Ascending aorta (tissue), 2 donors: ENCODE results near the gene GPR39. TPM values are rescaled to one million over a fixed set of nuclear protein-coding genes. Genes with fewer than 3 reads are reported as not detected.

Experiments
- DNase-seq, 2 donors: peaks; one replicate each; pipeline ENCODE4 v3.0.0-alpha.2; 2019; ENCODE audit warnings: low spot score in 2 of 2
- H3K27ac ChIP-seq, 2 donors: fragments of 200-600 bp; sonication (generic); one replicate each; pipeline ENCODE4 v1.5.1; 2016 to 2017; ENCODE audit warnings: mild to moderate bottlenecking in 1 of 2
- H3K27me3 ChIP-seq: fragments of 200-600 bp; sonication (generic); one replicate; pipeline ENCODE4 v1.5.1; 2017
- H3K36me3 ChIP-seq, 2 donors: fragments of 200-600 bp; sonication (generic); one replicate each; pipeline ENCODE4 v1.5.1; 2016
- H3K4me1 ChIP-seq, 2 donors: fragments of 200-600 bp; sonication (generic); one replicate each; pipeline ENCODE4 v1.5.1; 2016 to 2017; ENCODE audit warnings: mild to moderate bottlenecking in 1 of 2
- H3K4me3 ChIP-seq, 2 donors: fragments of 200-600 bp; sonication (generic); one replicate each; pipeline ENCODE4 v1.5.1; 2016 to 2017; ENCODE audit warnings: mild to moderate bottlenecking in 1 of 2
- H3K9me3 ChIP-seq, 2 donors: fragments of 200-600 bp; sonication (generic); one replicate each; pipeline ENCODE4 v1.5.1; 2016
- CTCF ChIP-seq, 3 experiments: fragments of 200-600 bp in 2 of 3; fragments of 450-650 bp in 1 of 3; sonication (generic) in 2 of 3; IDR thresholded peaks; one replicate each; pipeline ENCODE4 v1.5.1; 2016 to 2019; ENCODE audit warnings: antibody characterized with exemption in 3 of 3, mild to moderate bottlenecking in 1 of 3, moderate library complexity in 1 of 3
- intact Hi-C: fragments of 100-400 bp; cut with DNase I; formaldehyde crosslinking; loops from one replicate; pipeline ENCODE4 v1.15.1; 2023
- total RNA-seq: library from RNA; depleted of rRNA; stranded (reverse); fragments of >200 nt; gene quantifications from one replicate; pipeline ENCODE4 v1.1.0, GENCODE V29; 2016

Gene GPR39
- total RNA-seq, 1 donor from 2014 or later, result 0.64 TPM

DNA sequence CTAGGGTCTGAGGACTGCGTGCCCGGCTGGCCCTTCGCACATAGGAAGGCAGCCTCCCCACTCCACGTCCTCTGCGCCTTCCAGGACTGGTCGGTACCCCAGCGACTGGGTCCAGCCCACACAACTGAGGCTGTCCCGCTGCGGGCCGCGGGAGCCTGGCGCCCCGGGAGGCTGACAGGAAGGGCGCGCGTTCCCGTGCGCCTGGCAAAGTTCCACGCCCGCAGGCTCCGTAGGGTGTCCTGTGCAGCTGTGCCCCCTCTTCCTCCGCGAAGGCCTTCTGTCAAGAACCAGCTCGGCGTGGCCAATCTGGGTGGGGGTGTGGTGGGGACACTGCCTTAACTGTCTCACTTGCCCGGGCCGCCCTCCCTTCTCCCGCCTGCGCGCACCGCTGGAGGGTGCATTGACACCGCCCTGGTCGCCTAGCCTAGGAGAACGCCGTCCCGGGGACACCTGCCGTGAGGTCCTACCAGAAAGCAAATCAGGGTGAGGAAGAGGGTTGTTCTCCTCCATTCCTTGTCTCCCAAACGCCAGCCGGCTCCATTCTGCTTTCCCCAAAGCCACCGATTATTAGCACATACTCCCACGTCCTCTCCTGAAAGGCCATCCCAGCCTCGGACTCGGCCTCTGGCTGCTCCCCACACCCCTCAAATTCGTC lies 254.0 kb downstream of the GPR39 start:
- Histone ChIP-seq H3K4me1 (peaks cover 6 to 8% of the 10 kb centered on the region in 2 donors), H3K27me3 (peaks cover 6% of the 10 kb centered on the region), H3K27ac (no peak overlapping the region), H3K4me3 (peak overlapping the region; percentile 42 to 46), H3K36me3 (no peaks in the 10 kb centered on the region), H3K9me3 (no peaks in the 10 kb centered on the region)
- TF ChIP-seq CTCF (IDR thresholded peaks at IDR 0.05), result no peak
- DNase-seq, result no peak
- intact Hi-C loops, result no loop called here

DNA sequence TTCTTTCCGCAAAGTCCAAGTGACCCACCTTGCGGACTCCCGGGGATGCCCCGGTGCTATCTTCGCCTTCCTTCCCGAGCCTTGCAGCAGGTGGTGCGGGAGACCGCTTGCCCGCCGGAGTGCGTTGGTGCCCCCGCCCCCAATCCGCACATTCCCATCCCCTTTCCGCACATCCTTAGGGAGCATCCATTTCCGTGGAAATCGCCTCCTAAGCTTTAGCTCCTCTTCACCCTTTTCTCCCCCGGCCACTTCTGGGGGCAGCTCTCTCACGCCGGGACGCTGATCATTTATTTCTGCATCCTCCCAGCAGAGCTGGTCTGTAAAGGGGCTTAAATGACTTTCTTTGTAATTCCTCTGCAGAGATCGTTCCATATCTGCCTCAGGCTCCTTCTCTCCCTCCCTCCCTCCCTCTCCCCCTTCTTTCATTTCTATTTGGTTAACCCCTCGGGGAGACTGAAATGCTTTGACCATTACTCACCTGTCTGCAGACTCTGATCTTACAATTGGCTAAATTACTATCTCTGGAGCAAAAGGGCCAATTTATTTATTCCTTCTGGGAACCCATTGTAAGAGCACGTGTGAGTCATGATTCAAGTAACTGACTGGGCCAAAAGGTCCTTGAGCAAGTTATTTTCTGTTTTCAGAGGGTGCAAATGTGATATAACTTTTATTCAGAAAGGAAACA lies 254.7 kb downstream of the GPR39 start:
- Histone ChIP-seq H3K4me1 (peaks cover 6 to 8% of the 10 kb centered on the region in 2 donors), H3K27ac (no peak overlapping the region), H3K27me3 (peaks cover 6% of the 10 kb centered on the region), H3K9me3 (no peaks in the 10 kb centered on the region), H3K36me3 (no peaks in the 10 kb centered on the region), H3K4me3 (peak overlapping the region in 1 of 2 donors; percentile 46)
- intact Hi-C loops, result no loop called here
- TF ChIP-seq CTCF (IDR thresholded peaks at IDR 0.05), result no peak
- no peak for DNase-seq

DNA sequence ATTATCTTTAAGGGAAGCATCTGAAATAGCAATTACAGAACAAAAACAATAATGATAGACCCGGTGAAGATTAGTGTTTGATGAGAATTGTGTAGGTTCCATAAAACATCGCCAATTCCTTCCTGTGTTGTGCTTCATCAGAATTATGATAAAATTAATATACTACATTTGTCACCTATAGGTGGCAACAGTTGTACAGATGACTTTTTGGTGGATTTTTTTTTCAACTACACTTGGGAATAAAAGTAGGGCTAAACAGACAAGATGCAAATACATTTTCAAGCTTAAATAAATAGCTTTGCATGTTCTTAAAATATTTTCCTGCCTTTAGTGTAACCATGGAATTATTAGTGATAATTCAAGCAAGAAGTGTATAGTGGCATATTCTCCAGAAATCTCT lies 260.4 kb downstream of the GPR39 start:
- Histone ChIP-seq H3K27ac (no peak overlapping the region), H3K36me3 (no peaks in the 10 kb centered on the region), H3K4me3 (no peak overlapping the region), H3K9me3 (no peaks in the 10 kb centered on the region), H3K4me1 (no peaks in the 10 kb centered on the region), H3K27me3 (no peaks in the 10 kb centered on the region)
- no peak for DNase-seq
- TF ChIP-seq CTCF (IDR thresholded peaks at IDR 0.05), result no peak
- intact Hi-C loops, result no loop called here

GRCh38 chr2:132677661-132678060 lies 261.1 kb downstream of the GPR39 start:
- no peaks in the 10 kb centered on the region for H3K9me3 ChIP-seq
- H3K4me3 ChIP-seq, result no peak overlapping the region
- intact Hi-C loops, result no loop called here
- H3K27ac ChIP-seq, result no peak overlapping the region
- H3K27me3 ChIP-seq, result no peaks in the 10 kb centered on the region
- H3K4me1 ChIP-seq, result no peaks in the 10 kb centered on the region
- H3K36me3 ChIP-seq, result no peaks in the 10 kb centered on the region
- no peak for DNase-seq
- no peak for TF ChIP-seq CTCF (IDR thresholded peaks at IDR 0.05)

DNA sequence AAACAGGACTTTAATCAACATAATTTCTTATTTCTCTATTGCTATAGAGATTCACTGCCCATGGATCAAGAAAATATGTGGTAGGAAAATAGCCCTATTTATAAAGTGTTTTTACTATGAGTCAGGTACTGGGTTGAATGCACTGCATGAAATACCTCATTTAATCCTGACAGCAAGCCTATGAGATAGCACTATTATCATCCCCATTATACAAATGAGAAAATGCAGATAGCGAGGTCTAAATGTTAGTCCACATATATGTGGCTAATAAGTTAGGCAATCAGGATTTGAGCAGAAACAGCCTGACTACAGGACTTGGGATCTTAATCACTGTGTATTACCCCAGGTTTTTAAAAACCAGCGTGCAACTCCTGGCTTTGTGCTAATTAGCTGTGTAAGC lies 261.9 kb downstream of the GPR39 start:
- TF ChIP-seq CTCF (IDR thresholded peaks at IDR 0.05), result no peak
- intact Hi-C loops, result no loop called here
- Histone ChIP-seq H3K27me3 (no peaks in the 10 kb centered on the region), H3K27ac (no peak overlapping the region), H3K36me3 (no peaks in the 10 kb centered on the region), H3K4me1 (no peaks in the 10 kb centered on the region), H3K9me3 (no peaks in the 10 kb centered on the region), H3K4me3 (no peak overlapping the region)
- no peak for DNase-seq
